Adrenal gland (tissue), 5 donors: ENCODE data around the gene DKKL1.

ENCODE experiments used
- POLR2A ChIP-seq, 2 donors: fragments of 450-650 bp; IDR thresholded peaks; one replicate each; pipeline ENCODE4 v1.6.1; 2017; ENCODE audit warnings: antibody characterized with exemption in 2 of 2, mild to moderate bottlenecking in 2 of 2, moderate library complexity in 1 of 2
- TF ChIP-seq, protein P1 (sequence below), 6 experiments: fragments of 450-650 bp in 4 of 6; fragments of 200-600 bp in 2 of 6; sonication (generic) in 1 of 6; IDR thresholded peaks; 1 replicate in 5 of 6; 2 replicates in 1 of 6; pipeline versions ENCODE4 v1.5.1 to v1.8.0; 2016 to 2021; ENCODE audit warnings: antibody characterized with exemption in 6 of 6, mild to moderate bottlenecking in 2 of 6, moderate library complexity in 1 of 6
- donor health status: DM: no; HTN: no; CAD: no.

GRCh38 chr19:49422407-49423070, 58.9 kb downstream of the DKKL1 start:
- TF ChIP-seq, protein P1, sequence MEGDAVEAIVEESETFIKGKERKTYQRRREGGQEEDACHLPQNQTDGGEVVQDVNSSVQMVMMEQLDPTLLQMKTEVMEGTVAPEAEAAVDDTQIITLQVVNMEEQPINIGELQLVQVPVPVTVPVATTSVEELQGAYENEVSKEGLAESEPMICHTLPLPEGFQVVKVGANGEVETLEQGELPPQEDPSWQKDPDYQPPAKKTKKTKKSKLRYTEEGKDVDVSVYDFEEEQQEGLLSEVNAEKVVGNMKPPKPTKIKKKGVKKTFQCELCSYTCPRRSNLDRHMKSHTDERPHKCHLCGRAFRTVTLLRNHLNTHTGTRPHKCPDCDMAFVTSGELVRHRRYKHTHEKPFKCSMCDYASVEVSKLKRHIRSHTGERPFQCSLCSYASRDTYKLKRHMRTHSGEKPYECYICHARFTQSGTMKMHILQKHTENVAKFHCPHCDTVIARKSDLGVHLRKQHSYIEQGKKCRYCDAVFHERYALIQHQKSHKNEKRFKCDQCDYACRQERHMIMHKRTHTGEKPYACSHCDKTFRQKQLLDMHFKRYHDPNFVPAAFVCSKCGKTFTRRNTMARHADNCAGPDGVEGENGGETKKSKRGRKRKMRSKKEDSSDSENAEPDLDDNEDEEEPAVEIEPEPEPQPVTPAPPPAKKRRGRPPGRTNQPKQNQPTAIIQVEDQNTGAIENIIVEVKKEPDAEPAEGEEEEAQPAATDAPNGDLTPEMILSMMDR (IDR thresholded peaks at IDR 0.05) = peak in 4 of 6 experiments; percentile 9 to 36 (median 20)
- TF ChIP-seq POLR2A (IDR thresholded peaks at IDR 0.05) = no peak
